PC-3 (cell line): ENCODE data around the gene ISCU. TPM values are rescaled to one million over a fixed set of nuclear protein-coding genes. Genes with fewer than 3 reads are reported as not detected.

Experiments used
- ATAC-seq: fragments of 200-7000 bp; cut with Tn5 transposase; 2 replicates; pipeline ENCODE4 v1.9.1; 2020; ENCODE audit warnings: mild to moderate bottlenecking, moderate library complexity
- BruUV-seq: library from RNA; stranded (reverse); fragments of 400-500 nt; replicated peaks from 2 replicates; lab custom pipeline; 2021; lab: Mats Ljungman, UMichigan
- CTCF ChIA-PET: fragments of 300-600 bp; sonication (Branson Sonifier 250); formaldehyde crosslinking; loops from one replicate; lab custom pipeline; 2022; ENCODE audit warnings: antibody characterized with exemption; lab: Charles Lee
- POLR2A ChIA-PET: fragments of 300-600 bp; sonication (Branson Sonifier 250); formaldehyde crosslinking; loops from one replicate; lab custom pipeline; 2022; ENCODE audit warnings: antibody characterized with exemption; ENCODE audit not compliant: unreplicated experiment; lab: Charles Lee
- DNase-seq: peaks from one replicate; pipeline ENCODE4 v3.0.0-alpha.2; 2015
- H2AFZ ChIP-seq: fragments of 300-600 bp; sonication (generic); 2 replicates; pipeline ENCODE4 v1.6.0; 2016; ENCODE audit warnings: antibody characterized with exemption, low read length
- H3F3A ChIP-seq: fragments of 300-600 bp; sonication (generic); one replicate; pipeline ENCODE4 v1.6.0; 2017; ENCODE audit warnings: antibody characterized with exemption, low read length, control low read depth, mild to moderate bottlenecking; ENCODE audit not compliant: unreplicated experiment
- H3K27ac ChIP-seq: fragments of 300-600 bp; sonication (generic); 2 replicates; pipeline ENCODE4 v1.5.1; 2016; ENCODE audit warnings: mild to moderate bottlenecking, low read length
- H3K27me3 ChIP-seq: fragments of 300-600 bp; sonication (generic); 2 replicates; pipeline ENCODE4 v1.6.1; 2016; ENCODE audit warnings: low read length, mixed read lengths
- H3K36me3 ChIP-seq: fragments of 300-600 bp; sonication (generic); 2 replicates; pipeline ENCODE4 v1.6.1; 2016; ENCODE audit warnings: low read depth, mixed run types, low read length, mixed read lengths
- H3K4me1 ChIP-seq: fragments of 300-600 bp; sonication (generic); 2 replicates; pipeline ENCODE4 v1.5.1; 2016; ENCODE audit warnings: low read length; ENCODE audit not compliant: insufficient read depth
- H3K4me2 ChIP-seq: fragments of 300-600 bp; sonication (generic); 2 replicates; pipeline ENCODE4 v1.6.0; 2016; ENCODE audit warnings: low read length
- H3K4me3 ChIP-seq: fragments of 300-600 bp; sonication (generic); 2 replicates; pipeline ENCODE4 v1.5.1; 2016; ENCODE audit warnings: mild to moderate bottlenecking, low read length, mixed read lengths
- H3K79me2 ChIP-seq: fragments of 300-600 bp; sonication (generic); 2 replicates; pipeline ENCODE4 v1.6.1; 2017; ENCODE audit warnings: low read length, mixed read lengths
- H3K9ac ChIP-seq: fragments of 300-600 bp; sonication (generic); 2 replicates; pipeline ENCODE4 v1.6.0; 2016; ENCODE audit warnings: mild to moderate bottlenecking, low read length
- H3K9me2 ChIP-seq: fragments of 300-600 bp; sonication (generic); replicated peaks from 2 replicates; pipeline ENCODE4 v1.6.1; 2016; ENCODE audit warnings: mixed run types, low read length, mixed read lengths
- H3K9me3 ChIP-seq: fragments of 300-600 bp; sonication (generic); 2 replicates; pipeline ENCODE4 v1.6.1; 2016; ENCODE audit warnings: low read length, mixed read lengths
- H4K20me1 ChIP-seq: fragments of 300-600 bp; sonication (generic); 2 replicates; pipeline ENCODE4 v1.6.1; 2016; ENCODE audit warnings: low read length, mixed read lengths
- EZH2 ChIP-seq: fragments of 300-600 bp; sonication (generic); IDR thresholded peaks from one replicate; pipeline ENCODE4 v1.6.1; 2017; ENCODE audit warnings: antibody characterized with exemption, mild to moderate bottlenecking, low read length; ENCODE audit not compliant: unreplicated experiment
- EZH2phosphoT487 ChIP-seq: fragments of 300-600 bp; sonication (generic); IDR thresholded peaks from 2 replicates; pipeline ENCODE4 v1.6.1; 2018; ENCODE audit warnings: mild to moderate bottlenecking, antibody characterized with exemption, low read length, borderline replicate concordance
- intact Hi-C: fragments of 100-400 bp; cut with micrococcal nuclease; formaldehyde crosslinking; loops from 2 replicates; pipeline ENCODE4 v1.9.0; 2023
- total RNA-seq: library from RNA; depleted of rRNA; stranded (reverse); fragments of >200 nt; gene quantifications from 2 replicates; pipeline ENCODE4 v1.2.3, GENCODE V29; 2014
- TF ChIP-seq, protein P1 (sequence below): fragments of 300-600 bp; sonication (generic); conservative IDR thresholded peaks from 2 replicates; pipeline ENCODE4 v1.5.1; 2017; ENCODE audit warnings: antibody characterized with exemption, low read depth, mild to moderate bottlenecking, low read length

The ISCU gene
- total RNA-seq, 1 experiment from 2014 or later: 181 TPM

DNA sequence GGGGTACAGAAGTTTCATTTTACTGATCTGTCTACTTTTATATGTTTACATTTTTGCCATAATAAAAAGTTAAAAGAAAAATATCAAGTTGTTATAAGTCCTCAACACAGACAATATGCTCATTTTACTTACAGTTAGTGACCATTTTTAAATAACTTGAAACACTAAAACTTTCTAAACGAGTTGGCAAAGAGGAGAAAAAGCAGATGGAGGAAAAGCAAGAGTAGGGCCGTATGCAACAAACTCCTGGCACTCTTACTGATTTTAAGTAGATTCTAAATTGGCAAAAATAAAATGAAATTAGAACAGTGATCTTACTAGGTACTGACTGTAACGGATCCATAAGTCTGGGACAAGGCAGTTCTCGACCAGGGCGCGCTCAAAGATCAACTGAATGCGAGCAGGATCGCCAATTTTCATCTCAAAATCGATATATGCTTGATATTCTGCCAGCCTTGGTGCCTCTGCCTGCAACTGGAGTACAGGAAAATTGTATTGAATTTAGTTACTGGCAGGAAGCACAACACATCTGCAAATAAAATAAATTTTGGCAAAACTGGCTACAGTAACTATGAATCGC, 23.7 kb upstream of the ISCU start:
- H3K9me2 ChIP-seq: no peaks in the 10 kb centered on the region
- no peak overlapping the region for H3K27ac ChIP-seq
- H3K4me1 ChIP-seq: no peaks in the 10 kb centered on the region
- no peaks in the 10 kb centered on the region for H3K27me3 ChIP-seq
- ChIA-PET POLR2A (no interaction called here), CTCF (no interaction called here)
- no peak overlapping the region for H3K4me3 ChIP-seq
- H3K9ac ChIP-seq: no peak overlapping the region
- DNase-seq (no peak), ATAC-seq (no peak)
- peaks cover 59% of the 10 kb centered on the region for H3K79me2 ChIP-seq
- H3K36me3 ChIP-seq: peaks cover 86% of the 10 kb centered on the region
- H3F3A ChIP-seq: no peaks in the 10 kb centered on the region
- H3K9me3 ChIP-seq: no peaks in the 10 kb centered on the region
- intact Hi-C loops: no loop called here
- no TSS peak for BruUV-seq
- H4K20me1 ChIP-seq: peaks cover 28% of the 10 kb centered on the region
- no peak overlapping the region for H2AFZ ChIP-seq
- no peak overlapping the region for H3K4me2 ChIP-seq
- TF ChIP-seq EZH2phosphoT487: no peak
- TF ChIP-seq EZH2: no peak
- TF ChIP-seq, protein P1, sequence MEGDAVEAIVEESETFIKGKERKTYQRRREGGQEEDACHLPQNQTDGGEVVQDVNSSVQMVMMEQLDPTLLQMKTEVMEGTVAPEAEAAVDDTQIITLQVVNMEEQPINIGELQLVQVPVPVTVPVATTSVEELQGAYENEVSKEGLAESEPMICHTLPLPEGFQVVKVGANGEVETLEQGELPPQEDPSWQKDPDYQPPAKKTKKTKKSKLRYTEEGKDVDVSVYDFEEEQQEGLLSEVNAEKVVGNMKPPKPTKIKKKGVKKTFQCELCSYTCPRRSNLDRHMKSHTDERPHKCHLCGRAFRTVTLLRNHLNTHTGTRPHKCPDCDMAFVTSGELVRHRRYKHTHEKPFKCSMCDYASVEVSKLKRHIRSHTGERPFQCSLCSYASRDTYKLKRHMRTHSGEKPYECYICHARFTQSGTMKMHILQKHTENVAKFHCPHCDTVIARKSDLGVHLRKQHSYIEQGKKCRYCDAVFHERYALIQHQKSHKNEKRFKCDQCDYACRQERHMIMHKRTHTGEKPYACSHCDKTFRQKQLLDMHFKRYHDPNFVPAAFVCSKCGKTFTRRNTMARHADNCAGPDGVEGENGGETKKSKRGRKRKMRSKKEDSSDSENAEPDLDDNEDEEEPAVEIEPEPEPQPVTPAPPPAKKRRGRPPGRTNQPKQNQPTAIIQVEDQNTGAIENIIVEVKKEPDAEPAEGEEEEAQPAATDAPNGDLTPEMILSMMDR: no peak

DNA sequence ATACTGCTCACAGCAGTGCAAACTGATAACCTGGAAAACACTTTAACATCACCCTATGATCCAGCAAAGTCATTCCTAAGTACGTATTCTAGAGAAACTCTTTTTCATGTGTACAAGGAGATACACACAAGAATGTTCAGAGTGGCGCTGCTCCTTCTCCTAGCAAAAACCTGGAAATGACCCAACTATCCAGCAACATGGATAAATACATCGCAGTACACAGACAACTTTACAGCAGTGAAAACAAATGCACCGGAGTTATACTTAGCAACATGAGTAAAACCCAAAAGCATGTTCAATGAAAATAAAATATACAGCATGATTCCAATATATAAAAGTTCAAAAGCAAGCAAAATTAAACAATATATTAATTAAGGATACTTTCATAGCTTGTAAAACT, 20.1 kb upstream of the ISCU start:
- no peak for ATAC-seq
- TF ChIP-seq, protein P1: no peak
- TF ChIP-seq EZH2phosphoT487: no peak
- no peak for TF ChIP-seq EZH2
- Histone ChIP-seq H3K27me3 (no peaks in the 10 kb centered on the region), H3K9me3 (no peaks in the 10 kb centered on the region), H3K9me2 (no peaks in the 10 kb centered on the region), H3K36me3 (peaks cover 84% of the 10 kb centered on the region), H3K4me3 (no peak overlapping the region), H2AFZ (no peak overlapping the region), H3F3A (no peaks in the 10 kb centered on the region), H3K9ac (no peak overlapping the region), H3K4me1 (no peaks in the 10 kb centered on the region), H4K20me1 (peaks cover 24% of the 10 kb centered on the region), H3K4me2 (no peak overlapping the region), H3K27ac (no peak overlapping the region), H3K79me2 (peaks cover 80% of the 10 kb centered on the region)
- ChIA-PET CTCF (no interaction called here), POLR2A (no interaction called here)
- DNase-seq: no peak
- intact Hi-C loops: no loop called here
- BruUV-seq: no TSS peak

- peaks cover 84% of the 10 kb centered on the region for H3K36me3 ChIP-seq
These were observed 18.7 kb upstream of the ISCU start for GRCh38 chr12:108543652-108544051.

More at GRCh38 chr12:108543652-108544051, 18.7 kb upstream of the ISCU start:
- DNase-seq: no peak
- H2AFZ ChIP-seq: no peak overlapping the region
- H3K4me2 ChIP-seq: no peak overlapping the region
- POLR2A ChIA-PET: no interaction called here
- H3K4me3 ChIP-seq: no peak overlapping the region
- H3K9ac ChIP-seq: no peak overlapping the region
- no peaks in the 10 kb centered on the region for H3K27me3 ChIP-seq
- BruUV-seq: no TSS peak
- H4K20me1 ChIP-seq: peaks cover 25% of the 10 kb centered on the region
- H3K79me2 ChIP-seq: peaks cover 83% of the 10 kb centered on the region
- no peak overlapping the region for H3K27ac ChIP-seq
- no peaks in the 10 kb centered on the region for H3F3A ChIP-seq
- no peaks in the 10 kb centered on the region for H3K9me2 ChIP-seq
- CTCF ChIA-PET: no interaction called here
- no peaks in the 10 kb centered on the region for H3K9me3 ChIP-seq
- TF ChIP-seq, protein P1: no peak
- TF ChIP-seq EZH2: no peak
- no peak for TF ChIP-seq EZH2phosphoT487
- no peak for ATAC-seq
- H3K4me1 ChIP-seq: no peaks in the 10 kb centered on the region
- intact Hi-C loops: no loop called here
